Stimulated activated CD8-positive, alpha-beta memory T cell treated with anti-CD3 and anti-CD28 coated beads, Interleukin-7, amount 100 ng/mL, for 48 hours (primary cell): Measurements from ENCODE around the gene ATXN7L1.

Experiments
- DNase-seq, 2 donors: peaks; one replicate each; pipeline ENCODE4 v3.0.0-alpha.2; 2020; ENCODE audit warnings: low read depth in 1 of 2; ENCODE audit errors: extremely low read depth in 1 of 2

Gene ATXN7L1

DNA sequence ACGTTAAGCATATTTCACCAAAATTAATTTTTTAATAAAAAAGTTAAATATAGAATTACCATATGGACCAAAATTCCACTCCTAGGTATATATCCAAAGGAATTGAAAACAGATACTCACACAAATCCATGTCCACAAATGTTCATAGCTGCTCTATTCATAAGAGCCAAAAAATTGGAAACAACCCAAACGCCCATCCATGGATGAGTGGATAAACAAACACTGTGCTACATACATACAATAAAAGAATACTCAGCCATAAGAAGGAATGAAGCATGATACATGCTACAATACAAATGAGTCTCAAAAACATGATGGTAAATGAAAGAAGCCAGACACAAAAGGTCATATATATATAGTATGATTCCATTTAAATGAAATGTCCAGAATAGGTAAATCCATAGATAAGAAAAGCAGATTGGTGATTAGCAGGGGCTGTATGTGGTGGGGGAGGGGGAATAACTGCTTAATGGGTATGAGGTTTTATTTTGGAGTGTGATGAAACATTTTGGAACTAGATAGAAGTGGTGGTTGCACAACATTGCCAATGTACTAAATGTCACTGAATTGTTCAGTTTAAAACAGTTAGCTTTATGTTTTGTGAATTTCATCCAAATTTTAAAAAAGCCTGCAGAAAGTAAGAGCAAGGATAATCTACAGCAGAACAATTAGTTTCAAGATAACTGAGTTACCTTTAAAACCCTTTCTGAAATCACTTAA lies 193.9 kb downstream of the ATXN7L1 start:
- no peak for DNase-seq

DNA sequence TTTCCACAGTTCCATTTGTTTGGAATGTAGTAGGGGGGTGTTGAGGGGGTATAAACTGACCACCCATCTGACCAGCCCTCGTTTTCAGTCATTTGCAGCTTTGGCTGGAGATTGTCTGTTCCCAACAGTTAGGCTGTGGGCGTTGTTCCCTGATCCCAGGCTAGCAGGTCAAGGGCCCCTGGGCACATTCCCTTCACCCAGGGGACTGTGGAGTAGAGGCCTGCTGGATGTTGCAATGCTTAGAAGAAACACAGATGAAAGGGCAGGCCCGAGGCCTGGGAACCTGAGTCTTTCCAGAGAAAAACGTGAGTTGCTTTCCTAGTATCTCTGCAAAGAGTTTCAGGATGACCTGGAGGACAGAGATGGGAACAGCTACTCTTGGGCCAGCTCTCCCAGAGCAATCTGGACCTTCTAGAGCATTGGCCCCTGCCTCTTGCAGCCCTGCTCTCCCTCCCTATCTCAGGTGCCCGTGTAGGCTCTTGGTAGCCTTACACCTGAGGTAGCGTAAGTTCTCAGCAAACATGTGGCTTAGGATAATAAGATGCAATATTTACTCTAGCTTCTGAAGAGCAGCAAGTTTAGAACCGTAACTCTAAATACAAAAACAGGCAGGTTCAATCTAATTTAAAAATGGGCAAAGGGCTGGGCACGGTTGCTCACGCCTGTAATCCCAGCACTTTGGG lies 195.8 kb downstream of the ATXN7L1 start:
- DNase-seq = no peak

DNA sequence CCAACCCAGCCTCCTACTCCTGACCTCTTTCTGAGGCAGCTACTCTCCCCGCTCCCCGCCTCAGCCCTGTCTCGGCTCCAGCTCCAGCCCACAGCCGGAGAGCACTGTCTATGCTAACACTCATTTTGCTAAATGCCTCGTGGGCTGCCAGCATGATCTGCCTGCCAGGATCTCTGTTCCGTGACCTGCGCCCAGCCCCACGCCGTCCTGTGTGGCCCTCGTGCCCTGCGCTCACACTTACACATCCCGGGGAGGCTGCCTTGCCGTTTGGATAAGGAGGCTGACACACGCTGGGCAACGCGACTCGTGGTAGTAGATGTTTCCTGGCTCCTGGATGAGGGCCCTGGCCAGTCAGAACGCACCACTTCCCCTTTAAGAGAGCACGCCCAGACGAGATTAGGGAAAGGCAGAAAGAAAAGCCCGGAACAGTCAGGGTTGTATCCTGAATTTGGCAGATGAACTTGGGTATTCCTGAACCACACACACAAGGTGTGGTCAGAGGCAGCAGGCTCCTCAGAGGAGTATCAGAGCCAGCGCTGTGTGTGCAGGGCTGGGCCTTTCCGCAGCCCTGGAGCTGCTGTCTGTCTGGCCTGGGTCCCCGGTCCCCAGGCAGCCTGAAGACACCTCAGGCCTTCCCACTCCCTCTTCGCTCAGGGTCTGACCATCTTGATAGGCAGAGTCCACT lies 197.4 kb downstream of the ATXN7L1 start:
- DNase-seq = no peak

DNA sequence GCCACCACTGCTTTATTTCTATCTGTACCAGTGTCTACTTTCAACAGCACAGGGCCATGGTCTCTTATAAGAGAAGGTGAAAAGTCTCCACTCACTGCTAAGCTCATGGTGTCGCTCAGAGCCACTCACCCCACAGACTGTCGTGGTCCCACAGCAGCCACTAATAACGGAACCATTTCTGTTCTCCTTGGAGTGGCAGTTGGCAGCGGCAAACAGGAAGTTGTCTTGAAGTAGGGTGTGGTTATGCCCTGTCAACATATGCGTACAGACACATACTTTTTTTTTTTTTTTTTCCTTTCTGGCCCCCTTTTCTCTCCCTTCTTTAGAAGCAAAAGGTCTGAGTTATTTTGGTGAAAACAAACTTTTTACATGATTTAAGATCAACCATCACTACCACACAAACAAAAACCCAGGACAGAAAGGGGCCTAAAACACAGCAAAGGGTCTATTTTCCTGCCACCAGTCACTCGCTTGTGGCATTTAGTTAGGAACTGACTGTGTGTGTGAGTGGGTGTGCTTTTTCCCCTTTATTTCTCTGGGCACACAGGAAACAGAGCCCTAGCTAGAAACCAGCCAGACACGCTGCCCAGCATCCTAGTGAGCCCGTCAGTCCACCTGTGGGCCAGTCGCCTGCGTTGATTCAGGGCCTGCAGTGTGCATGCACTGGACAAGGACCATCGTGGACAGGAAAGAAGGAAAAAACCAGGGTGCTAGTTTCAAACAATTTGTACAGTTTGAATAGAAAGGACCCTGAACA lies 198.4 kb downstream of the ATXN7L1 start:
- peak in 1 of 2 donors; percentile 47 for DNase-seq

DNA sequence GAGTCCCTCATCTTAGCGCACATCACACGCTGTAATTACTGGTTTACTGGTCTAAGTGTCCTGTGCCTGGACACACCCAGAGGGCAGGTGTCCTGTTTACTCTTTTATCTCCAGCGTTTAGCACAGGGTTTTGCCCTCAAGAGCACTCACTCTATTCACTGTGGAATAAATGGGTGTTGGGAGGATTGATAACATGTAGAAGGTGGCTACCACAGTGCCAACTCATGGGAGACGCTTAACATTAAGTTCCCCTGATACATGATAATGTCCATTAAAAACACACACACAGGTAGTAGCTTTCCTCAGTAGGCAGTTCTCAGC lies 199.0 kb downstream of the ATXN7L1 start:
- no peak for DNase-seq

DNA sequence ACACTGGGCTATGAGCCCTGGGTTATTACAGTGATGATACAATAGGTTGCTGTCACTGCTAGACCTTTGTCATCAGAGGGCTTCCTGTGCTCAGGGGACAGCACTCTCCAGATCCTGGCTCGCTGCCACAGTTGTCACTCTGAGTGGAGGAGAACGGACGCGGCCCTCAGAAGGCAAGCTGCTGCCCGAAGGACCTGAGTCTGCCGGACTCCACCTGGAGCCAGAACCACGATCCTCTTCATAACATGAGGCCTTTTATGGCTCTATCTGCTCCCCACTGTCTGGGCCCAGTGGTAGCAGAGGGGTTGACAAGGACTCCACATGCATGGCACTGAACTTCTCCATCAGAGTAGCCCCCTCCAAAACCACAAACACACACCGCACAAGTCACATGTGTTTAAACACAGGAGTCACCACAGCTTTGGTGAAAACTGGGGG lies 200.4 kb downstream of the ATXN7L1 start:
- peak in 1 of 2 donors; percentile 48 for DNase-seq

DNA sequence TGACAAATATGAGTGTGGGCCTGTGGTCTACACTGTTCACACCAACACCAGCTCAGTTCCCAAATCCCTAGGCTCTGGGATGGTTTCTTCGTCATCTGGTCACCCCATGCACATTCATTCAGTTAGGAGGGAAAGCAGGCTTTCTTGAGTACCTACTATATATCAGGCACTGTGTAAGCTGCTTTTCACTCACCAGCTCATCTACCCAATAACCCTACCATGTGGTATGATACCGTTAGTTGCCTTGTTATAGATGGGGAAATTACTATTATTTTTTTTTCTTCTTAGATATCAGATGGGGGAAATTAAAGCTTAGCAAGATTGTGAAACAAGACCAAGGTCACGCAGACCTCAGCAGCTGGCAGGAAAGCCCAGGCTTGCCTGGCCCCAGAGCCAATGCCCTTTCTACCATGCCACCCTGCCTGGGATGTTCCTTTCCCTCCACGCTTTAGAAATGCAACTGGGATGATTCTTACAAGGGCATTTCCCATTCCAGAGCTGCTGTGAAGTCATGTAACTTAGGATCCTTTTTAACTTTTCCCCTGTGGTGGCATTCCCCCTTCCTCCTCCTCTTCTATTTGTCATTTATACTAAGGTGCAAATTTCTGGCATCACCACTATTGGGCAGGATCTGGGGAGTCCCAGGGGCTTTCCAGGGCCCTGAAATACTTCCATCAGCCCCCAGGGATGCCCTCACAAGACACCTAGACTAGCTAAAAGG lies 202.0 kb downstream of the ATXN7L1 start:
- DNase-seq = no peak

DNA sequence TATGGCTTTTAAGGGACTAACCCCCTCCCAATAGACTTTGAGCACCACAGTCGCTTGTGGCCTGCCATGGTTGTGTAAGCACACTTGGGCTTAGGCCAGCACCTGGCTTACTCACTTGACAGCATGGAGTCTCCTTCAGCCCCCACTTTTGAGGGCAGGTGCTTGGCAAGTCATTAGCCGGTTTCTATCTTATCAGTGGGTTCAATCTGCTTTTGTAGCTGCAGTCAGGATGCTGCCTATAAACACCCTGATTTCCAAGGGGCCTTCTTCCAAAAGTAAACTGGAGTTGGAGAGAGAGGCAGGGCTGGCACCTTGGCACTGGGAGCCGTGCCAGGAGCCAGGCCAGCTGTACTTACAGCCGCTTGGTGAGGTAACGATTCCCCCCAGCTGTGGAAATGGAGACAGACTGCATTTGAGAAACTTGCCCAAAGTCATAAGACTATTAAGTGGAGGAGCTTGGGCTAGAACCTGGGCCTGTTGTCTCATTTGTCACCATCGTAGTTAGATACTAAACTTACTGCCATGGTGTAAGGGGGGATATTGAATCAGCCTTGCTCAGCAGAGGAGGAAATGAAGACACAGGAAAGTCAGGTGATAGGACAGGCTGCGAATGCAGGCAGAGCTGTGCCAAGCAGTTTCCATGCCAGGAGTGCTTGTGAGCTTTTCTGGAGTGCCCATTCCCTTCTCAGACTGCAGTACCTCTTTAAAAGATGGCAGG lies 202.9 kb downstream of the ATXN7L1 start:
- no peak for DNase-seq

DNA sequence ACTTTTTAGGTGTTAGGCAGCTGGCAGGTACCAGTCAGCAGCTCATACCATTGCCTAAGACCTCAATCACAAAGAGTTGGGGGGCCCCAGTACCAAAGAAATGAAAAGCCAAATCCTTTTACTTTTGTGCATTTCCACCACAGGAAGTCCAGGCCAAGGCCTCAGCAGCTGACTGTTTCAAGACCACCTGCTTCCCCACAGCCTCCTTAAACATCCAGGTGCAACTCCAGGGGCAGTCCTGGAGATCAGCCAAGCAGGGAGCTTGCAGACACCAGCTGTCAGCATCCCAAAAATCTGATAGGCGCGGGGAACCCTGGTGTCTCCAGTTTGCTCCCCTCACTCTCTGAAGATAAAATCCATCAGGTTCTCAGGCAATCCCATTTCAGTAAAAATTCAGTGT lies 203.6 kb downstream of the ATXN7L1 start:
- no peak for DNase-seq

DNA sequence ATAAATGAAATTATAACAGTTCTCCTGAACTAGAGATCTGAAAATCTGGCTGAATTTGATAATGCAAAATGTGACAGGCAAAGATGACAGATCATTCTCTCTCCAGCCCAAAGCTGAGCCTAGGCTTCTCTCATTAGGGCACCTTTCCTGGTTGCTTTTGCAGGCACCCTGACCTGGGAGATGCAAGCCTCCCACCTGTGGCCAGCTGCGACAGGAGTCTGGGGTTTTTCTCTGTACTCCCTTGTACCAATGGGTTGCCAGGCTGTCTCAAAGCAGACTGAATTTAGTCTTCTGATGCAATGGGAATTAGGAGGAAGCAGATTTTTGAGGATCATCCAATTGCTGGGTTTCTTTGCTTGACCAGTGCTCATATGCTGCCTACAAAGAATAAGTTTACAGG lies 210.1 kb downstream of the ATXN7L1 start:
- no peak for DNase-seq

DNA sequence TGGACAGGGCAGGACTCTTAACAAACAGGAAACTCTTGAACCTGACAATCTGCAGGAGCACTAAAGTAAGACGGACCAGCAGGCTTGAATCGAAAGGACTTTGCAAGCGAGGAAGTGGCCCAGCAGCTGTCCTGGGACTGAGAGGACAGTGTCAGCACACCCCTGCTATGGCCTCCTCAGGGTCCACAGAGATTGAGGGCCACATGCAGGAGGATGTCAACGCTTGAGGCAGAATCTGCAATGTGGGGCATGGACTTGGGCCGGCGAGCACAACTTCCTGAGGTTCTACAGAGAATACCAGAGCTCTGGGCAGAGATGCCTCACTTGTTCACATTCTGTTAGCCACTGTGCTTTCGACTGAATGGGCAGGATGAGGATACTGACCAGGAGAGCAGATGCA lies 210.7 kb downstream of the ATXN7L1 start:
- no peak for DNase-seq

DNA sequence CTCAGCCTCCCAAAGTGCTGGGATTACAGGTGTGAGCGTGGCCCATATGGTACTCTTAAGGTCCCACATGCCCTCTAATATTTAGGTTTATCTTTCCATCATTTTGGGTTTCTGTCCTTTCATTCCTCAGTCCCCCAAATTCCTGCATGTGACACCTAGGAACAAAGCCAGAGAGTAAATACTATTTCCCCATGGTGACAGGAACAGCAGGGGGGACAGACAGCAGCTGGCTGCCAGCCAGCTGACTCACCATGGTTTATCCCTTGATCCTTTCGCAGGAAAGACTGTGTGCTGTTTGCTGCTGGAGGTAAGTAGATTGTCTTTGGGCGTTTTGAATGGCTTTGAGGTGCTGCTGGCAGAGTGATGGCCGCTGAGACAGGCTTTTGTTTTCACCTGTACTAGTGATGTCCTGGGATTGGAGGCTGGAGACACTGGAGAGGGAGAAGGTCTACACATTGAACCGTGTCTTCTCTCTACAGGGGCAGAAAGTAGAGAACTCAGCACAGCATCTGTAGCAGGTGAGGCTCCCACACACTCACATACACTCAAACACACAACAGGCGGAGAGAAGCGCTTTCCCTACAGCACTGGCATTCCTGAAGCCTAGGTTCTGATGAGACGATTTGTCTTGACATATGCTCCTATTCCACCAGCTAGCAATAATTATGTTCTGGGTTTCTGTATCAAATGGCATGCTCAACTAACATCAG lies 211.4 kb downstream of the ATXN7L1 start:
- no peak for DNase-seq

DNA sequence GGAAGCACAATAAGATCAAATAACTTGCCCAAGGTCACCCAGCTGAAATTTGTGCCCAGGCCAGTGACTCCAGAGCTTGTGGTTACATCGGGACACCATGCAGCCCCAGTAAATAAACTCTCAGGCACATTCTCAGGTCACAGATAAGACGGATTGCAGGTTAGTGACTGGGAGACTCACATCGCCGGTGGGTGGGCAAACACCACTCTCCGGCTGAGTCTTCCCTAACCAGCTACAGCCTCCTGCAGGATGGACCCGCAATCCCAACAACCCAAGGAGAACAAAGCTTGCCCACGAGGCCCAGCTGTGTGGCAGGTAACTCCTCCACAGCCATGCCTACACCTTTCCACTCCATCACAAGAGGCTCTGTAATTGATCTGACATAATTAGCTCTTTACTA lies 213.4 kb downstream of the ATXN7L1 start:
- no peak for DNase-seq

DNA sequence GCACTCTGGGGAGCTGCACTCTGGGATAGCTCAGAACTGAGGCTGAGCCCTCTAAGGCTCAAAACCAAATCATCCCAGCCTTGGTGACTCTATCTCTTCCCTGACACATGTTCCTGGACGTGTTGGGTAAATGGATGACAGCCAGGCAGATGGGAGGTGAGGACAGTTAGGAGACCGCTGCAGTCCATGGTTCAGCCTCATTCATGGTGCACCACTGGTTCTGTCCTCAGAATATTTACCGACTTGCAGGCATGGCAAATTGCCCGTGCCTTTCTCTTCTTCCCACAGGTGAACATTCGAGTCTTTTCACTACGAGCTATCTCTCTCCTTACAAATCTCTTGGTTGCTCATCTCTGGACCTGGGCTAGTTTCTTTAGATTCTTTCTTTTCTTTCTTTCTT lies 214.8 kb downstream of the ATXN7L1 start:
- DNase-seq = no peak

DNA sequence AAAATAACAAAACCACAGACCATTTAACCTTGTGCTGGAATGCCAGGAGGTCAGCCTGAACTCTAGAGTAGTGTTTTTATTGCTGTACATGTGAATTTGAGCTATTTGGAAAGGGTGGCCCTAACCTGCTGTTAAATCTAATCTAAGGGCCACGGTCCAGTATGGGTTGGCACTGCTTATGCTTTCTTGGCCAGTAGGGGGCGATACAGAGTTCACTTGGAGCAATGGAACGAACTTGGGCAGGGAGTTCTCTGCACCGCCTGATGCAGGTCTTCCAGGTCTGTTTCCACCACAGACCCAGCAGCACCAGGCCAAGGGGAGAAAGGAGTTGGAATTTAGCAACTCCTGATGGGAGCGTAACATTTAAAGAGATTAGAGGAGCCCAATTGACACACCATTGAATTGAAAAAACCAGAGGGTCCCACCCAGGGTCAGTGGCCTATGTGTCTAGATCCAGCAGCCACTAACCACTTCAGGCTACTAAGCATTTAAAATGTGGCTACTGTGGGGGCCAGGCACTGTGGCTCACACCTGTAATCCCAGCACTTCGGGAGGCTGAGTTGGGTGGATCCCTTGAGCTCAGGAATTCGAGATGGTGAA lies 219.4 kb downstream of the ATXN7L1 start:
- DNase-seq = peak in 1 of 2 donors; percentile 61

DNA sequence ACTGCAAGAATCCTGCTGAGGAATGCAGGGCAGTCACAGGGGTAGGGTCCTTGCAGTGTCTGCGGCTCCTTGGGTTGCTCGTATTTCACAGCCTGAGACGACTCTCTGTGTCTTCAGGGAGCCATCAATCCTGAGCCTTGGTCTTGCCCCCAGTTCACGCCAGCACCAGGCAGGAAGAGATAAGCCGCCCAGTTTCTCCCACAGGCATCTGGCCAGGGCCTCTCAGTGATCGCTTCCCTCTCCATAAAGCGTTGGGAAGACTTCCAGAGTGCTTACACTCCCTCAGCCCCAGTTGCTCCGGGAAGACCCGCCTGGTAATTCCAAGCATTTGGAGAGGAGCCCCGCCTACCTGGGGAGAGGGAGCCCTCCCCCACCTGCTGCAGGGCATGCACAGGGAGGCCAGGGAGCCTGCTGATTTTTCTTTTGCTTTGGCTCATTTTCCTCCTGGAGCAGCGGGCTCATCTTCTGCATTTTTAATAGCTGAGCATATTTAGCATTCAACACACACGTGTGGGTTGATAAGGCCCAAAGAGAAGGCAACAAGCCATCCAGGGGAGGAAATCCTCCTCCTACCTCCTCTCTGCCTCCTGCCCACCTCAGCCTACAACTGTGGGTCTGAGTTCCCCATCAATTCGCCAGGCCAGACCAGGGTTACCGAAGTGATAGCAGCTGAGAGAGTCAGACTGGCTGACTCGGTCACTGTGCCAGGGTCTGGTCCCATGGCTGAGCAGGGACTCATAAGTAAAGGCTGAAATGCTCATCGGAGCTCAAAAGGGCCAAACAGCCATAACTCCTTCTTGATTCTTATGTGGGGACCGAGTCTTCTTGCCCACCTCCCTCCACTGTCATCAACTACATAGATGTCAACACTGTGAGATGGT lies 220.7 kb downstream of the ATXN7L1 start:
- DNase-seq = no peak

DNA sequence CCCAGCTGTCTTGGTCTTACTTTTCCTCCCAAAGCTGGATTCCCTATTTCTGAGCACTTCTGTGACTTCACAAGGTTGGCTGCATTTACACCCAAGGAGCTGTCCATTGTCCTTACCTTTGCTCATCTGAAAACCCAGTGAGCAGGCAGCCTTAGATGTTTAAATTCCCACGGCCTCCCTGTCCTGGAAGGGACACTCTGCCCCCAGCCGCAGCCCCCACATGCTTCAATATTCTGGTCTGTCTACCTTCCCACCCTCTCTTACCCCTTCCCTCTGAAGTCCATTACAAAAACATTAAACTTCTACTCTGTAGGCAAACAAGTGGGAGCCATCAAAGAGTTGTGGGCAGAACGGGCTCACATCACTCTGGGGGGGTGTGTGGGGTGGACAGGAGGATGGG lies 221.3 kb downstream of the ATXN7L1 start:
- no peak for DNase-seq

DNA sequence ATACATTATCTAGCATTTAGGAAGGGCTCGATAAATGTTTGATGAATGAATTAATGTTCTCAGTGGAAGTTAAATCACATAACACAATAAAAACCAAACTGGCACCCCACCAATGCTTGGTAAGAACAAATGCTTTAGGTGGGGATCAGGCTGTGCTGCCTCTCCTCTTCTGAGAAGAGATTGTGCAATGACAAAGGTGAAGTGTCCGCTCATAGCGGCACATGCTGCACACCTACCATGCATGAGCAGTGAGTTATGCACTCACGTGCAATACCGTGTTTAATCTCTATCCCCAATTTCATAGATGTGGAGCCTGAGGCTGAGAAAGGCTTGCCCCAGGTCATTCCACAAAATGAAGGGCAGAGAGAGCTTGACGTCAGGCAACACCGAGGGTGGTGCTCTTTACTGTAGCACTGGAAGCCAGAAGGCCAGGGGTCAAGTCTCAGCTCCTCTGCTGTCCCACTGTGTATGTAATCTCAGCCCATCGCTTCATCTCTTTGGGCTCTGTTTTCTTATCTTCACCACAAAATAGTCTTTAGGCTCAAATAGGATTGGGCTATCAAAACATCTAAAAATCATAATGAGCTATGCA lies 222.2 kb downstream of the ATXN7L1 start:
- DNase-seq = no peak
